Measurements from ENCODE around the gene NDUFS8. TPM values are rescaled to one million over a fixed set of nuclear protein-coding genes. Genes with fewer than 3 reads are reported as not detected.
A peak's percentile ranks its signal among the peaks of the same experiment; 100 is the strongest.

Gene NDUFS8
- total and polyA plus RNA-seq, 2 of the 13 experiments (the other 11 are each of a cell fraction or from before 2014, with no cell fraction given): 96.7 to 158 TPM

DNA sequence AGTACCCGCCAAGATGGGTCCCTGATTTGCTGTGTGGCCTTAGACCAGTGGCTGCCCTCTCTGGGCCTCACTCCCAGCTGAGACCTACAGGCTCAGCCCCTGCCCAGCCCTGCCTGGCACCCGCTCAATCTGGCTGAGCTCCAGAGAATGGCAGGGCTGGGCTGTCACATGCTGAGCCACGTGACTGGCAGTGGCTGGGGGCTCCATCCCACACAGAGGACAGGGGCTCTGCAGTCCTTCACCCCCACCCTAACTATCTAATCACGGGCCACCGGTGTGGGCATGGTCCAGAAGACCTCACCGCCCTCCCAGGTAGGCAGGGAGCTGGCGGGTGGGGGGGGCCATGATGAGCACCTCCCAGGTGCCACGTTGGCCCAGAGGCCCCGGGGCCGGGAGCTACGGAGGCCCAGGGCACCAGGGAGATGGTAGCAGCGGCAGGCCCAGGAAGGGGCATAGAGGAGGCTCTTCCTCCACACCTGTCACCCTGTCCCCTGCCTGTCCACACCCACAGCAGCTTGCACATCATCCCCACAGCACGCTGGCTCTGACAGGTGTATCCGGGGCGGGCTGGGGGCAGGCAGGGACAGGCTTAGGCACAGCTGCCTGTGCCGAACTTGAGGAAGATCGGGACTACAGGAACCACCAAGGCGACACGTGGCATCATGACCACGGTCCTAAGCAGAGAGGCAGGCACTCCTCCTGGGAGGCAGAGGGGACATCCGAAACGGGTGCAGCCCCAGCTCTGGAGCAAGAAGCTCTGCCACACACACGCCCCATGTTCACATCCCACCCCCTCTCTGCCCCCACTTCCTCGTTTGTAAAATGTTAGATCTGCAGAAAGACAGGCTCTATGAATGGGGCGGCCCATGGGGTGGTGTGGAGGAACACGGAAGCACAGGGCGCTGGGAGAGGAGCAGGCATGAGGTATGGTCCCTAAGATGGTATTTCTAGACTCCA, 21.8 kb upstream of the NDUFS8 start:
- no peaks in the 10 kb centered on the region for H3K9me3 ChIP-seq (ENCODE audit: low read length)
- POLR2A ChIA-PET: interaction anchor here (1.3 to 2.9 kb wide), 2 partner anchors 23 to 29 kb away, joined by 3 to 15 read pairs; no protein-coding TSS in a partner anchor
- DNase-seq (ENCODE audit: low spot score) (no peak), ATAC-seq (no peak), FAIRE-seq (no peak)
- H2AFZ ChIP-seq (ENCODE audit: low read length): no peak overlapping the region
- intact Hi-C loops (cut with micrococcal nuclease; ENCODE audit: unreplicated experiment): loop anchor here (1.0 kb wide), 1 partner anchor 9 kb away; no protein-coding TSS in a partner anchor
- H4K20me1 ChIP-seq (ENCODE audit: insufficient read depth, low read length): no peaks in the 10 kb centered on the region
- no peak overlapping the region for H3K27ac ChIP-seq (ENCODE audit: extremely low read length, insufficient read depth, low read length)
- H3K4me2 ChIP-seq (ENCODE audit: low read depth, low read length): peak overlapping the region; percentile 96
- no TSS peak for BruUV-seq (replicated peaks)
- no peaks in the 10 kb centered on the region for H3K27me3 ChIP-seq (ENCODE audit: control insufficient read depth in 1 of 2, insufficient read depth in 2 of 2, low read length in 2 of 2)
- H3K36me3 ChIP-seq (replicated peaks in 1 of 2; ENCODE audit: control insufficient read depth in 1 of 2, insufficient read depth in 2 of 2, low read length in 2 of 2): no peaks in the 10 kb centered on the region
- 0 out of 2 replicates have a peak overlapping the region, but pooled peaks have one; percentile 76 for H3K9ac ChIP-seq (ENCODE audit: insufficient read depth, low read depth, low read length)
- in situ Hi-C loops (cut with HindIII; ENCODE audit: extremely low pct_ligation_motif_present, low pct_unique_long_range_greater_than_20kb): no loop called here
- H3K79me2 ChIP-seq (ENCODE audit: insufficient read depth, low read length): no peaks in the 10 kb centered on the region
- CTCF ChIA-PET (ENCODE audit: low intra/inter-chr PET ratio, low total read pairs): interaction anchor here (1.4 kb wide), 1 partner anchor 12 kb away, joined by 7 read pairs; no protein-coding TSS in a partner anchor
- H3K4me1 ChIP-seq (ENCODE audit: insufficient read depth, low read length): peaks cover 91% of the 10 kb centered on the region
- WGBS (ENCODE audit: low lambda C conversion rate): 37% methylated on average over 8 of the region's 27 CpGs
- H3K4me3 ChIP-seq (replicated peaks in 1 of 3; ENCODE audit: insufficient read depth in 1 of 3, low read depth in 2 of 3, low read length in 3 of 3): peak overlapping the region in 2 of 3 experiments; percentile 41 to 77; a peak in 3 of 6 replicates
- no peak for TF ChIP-seq SALL1 (CRISPR knock-in tag; IDR thresholded peaks at IDR 0.05)
- TF ChIP-seq ZNF296 (CRISPR knock-in tag; conservative IDR thresholded peaks at IDR 0.05): no peak
- TF ChIP-seq, protein P1, sequence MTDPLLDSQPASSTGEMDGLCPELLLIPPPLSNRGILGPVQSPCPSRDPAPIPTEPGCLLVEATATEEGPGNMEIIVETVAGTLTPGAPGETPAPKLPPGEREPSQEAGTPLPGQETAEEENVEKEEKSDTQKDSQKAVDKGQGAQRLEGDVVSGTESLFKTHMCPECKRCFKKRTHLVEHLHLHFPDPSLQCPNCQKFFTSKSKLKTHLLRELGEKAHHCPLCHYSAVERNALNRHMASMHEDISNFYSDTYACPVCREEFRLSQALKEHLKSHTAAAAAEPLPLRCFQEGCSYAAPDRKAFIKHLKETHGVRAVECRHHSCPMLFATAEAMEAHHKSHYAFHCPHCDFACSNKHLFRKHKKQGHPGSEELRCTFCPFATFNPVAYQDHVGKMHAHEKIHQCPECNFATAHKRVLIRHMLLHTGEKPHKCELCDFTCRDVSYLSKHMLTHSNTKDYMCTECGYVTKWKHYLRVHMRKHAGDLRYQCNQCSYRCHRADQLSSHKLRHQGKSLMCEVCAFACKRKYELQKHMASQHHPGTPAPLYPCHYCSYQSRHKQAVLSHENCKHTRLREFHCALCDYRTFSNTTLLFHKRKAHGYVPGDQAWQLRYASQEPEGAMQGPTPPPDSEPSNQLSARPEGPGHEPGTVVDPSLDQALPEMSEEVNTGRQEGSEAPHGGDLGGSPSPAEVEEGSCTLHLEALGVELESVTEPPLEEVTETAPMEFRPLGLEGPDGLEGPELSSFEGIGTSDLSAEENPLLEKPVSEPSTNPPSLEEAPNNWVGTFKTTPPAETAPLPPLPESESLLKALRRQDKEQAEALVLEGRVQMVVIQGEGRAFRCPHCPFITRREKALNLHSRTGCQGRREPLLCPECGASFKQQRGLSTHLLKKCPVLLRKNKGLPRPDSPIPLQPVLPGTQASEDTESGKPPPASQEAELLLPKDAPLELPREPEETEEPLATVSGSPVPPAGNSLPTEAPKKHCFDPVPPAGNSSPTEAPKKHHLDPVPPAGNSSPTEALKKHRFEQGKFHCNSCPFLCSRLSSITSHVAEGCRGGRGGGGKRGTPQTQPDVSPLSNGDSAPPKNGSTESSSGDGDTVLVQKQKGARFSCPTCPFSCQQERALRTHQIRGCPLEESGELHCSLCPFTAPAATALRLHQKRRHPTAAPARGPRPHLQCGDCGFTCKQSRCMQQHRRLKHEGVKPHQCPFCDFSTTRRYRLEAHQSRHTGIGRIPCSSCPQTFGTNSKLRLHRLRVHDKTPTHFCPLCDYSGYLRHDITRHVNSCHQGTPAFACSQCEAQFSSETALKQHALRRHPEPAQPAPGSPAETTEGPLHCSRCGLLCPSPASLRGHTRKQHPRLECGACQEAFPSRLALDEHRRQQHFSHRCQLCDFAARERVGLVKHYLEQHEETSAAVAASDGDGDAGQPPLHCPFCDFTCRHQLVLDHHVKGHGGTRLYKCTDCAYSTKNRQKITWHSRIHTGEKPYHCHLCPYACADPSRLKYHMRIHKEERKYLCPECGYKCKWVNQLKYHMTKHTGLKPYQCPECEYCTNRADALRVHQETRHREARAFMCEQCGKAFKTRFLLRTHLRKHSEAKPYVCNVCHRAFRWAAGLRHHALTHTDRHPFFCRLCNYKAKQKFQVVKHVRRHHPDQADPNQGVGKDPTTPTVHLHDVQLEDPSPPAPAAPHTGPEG (CRISPR knock-in tag; IDR thresholded peaks at IDR 0.05): no peak
- TF ChIP-seq ZBTB21 (CRISPR knock-in tag; IDR thresholded peaks at IDR 0.05): no peak
- no peak for TF ChIP-seq ZBTB7B (CRISPR knock-in tag; IDR thresholded peaks at IDR 0.05)
- TF ChIP-seq ZNF75D (CRISPR knock-in tag; IDR thresholded peaks at IDR 0.05; ENCODE audit: borderline replicate concordance): no peak
- TF ChIP-seq, protein P2, sequence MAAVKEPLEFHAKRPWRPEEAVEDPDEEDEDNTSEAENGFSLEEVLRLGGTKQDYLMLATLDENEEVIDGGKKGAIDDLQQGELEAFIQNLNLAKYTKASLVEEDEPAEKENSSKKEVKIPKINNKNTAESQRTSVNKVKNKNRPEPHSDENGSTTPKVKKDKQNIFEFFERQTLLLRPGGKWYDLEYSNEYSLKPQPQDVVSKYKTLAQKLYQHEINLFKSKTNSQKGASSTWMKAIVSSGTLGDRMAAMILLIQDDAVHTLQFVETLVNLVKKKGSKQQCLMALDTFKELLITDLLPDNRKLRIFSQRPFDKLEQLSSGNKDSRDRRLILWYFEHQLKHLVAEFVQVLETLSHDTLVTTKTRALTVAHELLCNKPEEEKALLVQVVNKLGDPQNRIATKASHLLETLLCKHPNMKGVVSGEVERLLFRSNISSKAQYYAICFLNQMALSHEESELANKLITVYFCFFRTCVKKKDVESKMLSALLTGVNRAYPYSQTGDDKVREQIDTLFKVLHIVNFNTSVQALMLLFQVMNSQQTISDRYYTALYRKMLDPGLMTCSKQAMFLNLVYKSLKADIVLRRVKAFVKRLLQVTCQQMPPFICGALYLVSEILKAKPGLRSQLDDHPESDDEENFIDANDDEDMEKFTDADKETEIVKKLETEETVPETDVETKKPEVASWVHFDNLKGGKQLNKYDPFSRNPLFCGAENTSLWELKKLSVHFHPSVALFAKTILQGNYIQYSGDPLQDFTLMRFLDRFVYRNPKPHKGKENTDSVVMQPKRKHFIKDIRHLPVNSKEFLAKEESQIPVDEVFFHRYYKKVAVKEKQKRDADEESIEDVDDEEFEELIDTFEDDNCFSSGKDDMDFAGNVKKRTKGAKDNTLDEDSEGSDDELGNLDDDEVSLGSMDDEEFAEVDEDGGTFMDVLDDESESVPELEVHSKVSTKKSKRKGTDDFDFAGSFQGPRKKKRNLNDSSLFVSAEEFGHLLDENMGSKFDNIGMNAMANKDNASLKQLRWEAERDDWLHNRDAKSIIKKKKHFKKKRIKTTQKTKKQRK (IDR thresholded peaks at IDR 0.05; ENCODE audit: low read length): no peak
- TF ChIP-seq ATM (IDR thresholded peaks at IDR 0.05; ENCODE audit: borderline replicate concordance): no peak
- TF ChIP-seq ZFYVE20 (CRISPR knock-in tag; IDR thresholded peaks at IDR 0.05; ENCODE audit: borderline replicate concordance, low read depth): no peak
- no peak for TF ChIP-seq WIZ (CRISPR knock-in tag; IDR thresholded peaks at IDR 0.05)
- TF ChIP-seq MYNN (CRISPR knock-in tag; IDR thresholded peaks at IDR 0.05; ENCODE audit: low read depth): no peak
- no peak for TF ChIP-seq KDM3A (CRISPR knock-in tag; IDR thresholded peaks at IDR 0.05; ENCODE audit: low read depth)
- TF ChIP-seq, protein P3, sequence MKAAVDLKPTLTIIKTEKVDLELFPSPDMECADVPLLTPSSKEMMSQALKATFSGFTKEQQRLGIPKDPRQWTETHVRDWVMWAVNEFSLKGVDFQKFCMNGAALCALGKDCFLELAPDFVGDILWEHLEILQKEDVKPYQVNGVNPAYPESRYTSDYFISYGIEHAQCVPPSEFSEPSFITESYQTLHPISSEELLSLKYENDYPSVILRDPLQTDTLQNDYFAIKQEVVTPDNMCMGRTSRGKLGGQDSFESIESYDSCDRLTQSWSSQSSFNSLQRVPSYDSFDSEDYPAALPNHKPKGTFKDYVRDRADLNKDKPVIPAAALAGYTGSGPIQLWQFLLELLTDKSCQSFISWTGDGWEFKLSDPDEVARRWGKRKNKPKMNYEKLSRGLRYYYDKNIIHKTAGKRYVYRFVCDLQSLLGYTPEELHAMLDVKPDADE (CRISPR knock-in tag; IDR thresholded peaks at IDR 0.05): no peak
